ENCODE data around the gene KRTAP10-8. TPM values are rescaled to one million over a fixed set of nuclear protein-coding genes. Genes with fewer than 3 reads are reported as not detected.
"Not testable (repeated sequence)": the region's sequence is repeated elsewhere in the genome, so short reads cannot be mapped to it uniquely, and the experiment has no call there.

The KRTAP10-8 gene
- total RNA-seq, 2 experiments from 2014 or later, result not detected

DNA sequence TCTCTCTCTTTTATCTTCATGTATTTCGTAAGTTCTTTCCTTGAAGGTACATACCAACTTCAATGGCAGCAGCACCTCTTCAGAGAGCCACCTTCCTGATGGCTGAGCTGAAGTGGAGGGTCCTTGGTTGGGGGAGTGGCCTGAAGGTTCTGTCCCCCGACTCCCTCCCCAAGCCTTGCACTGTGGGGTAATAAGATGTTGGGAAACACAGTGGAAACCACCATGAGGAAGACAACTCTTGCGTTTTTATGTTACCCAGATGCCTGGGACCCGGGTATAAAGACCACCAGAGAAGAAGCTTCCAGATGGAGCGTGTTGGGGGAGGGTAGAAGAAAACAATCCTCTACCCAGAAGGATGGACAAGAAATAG is 46.6 kb downstream of the KRTAP10-8 start:
- ChIA-PET POLR2A (no interaction called here), CTCF (interaction anchor here (1.0 to 1.3 kb wide), 2 partner anchors 20 to 148 kb away, joined by 3 to 5 read pairs; no protein-coding TSS in a partner anchor)
- intact Hi-C loops (cut with micrococcal nuclease), result loop anchor here (10.0 kb wide), 1 partner anchor 74 kb away; the partner anchor contains the start of gene KRTAP10-5
- Mint-ChIP-seq H3K4me3 (peak overlapping the region; percentile 67), H3K9me3 (peaks cover 24% of the 10 kb centered on the region), H3K27me3 (no peaks in the 10 kb centered on the region), H3K27ac (peak overlapping the region; percentile 89), H3K36me3 (peaks cover 16% of the 10 kb centered on the region), H3K4me1 (ENCODE audit: low read depth) (peaks cover 50% of the 10 kb centered on the region)
- no peak for DNase-seq

DNA sequence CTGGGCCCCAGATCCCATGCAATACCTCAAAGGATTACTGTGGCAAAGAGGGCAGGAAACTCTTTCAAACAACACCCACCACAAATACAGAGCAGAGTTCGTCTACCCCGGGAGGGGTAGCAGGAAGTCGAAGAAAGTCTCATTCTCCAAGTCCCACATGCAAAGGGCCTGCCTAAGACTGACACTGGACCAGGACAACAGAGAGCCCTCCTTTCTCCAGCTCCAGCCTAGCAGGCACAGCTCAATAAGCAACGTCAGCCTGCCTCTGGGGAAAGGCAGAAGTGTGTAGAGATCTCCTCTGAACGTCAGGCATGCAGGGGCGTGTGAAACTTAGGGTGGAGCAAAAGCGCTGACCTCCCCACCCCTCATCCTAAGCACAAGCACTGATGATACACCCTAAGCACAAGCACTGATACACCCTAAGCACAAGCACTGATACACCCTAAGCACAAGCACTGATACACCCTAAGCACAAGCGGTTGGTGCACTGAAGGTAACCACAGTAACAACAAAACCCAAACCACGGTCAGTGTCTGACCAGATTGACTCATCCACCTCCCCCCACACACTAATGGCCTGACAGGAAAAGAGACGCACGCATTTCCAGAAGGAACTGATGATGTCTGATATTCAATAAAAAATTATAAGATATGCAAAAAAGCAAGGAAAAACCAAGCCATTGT is 47.2 kb downstream of the KRTAP10-8 start:
- Mint-ChIP-seq H3K27ac (no peak overlapping the region), H3K36me3 (peaks cover 16% of the 10 kb centered on the region), H3K9me3 (peaks cover 29% of the 10 kb centered on the region), H3K27me3 (no peaks in the 10 kb centered on the region), H3K4me1 (ENCODE audit: low read depth) (peaks cover 45% of the 10 kb centered on the region), H3K4me3 (no peak overlapping the region)
- ChIA-PET CTCF (interaction anchor here (1.0 kb wide), 1 partner anchor 20 kb away, joined by 3 read pairs; no protein-coding TSS in a partner anchor), POLR2A (no interaction called here)
- DNase-seq, result peak; percentile 29
- intact Hi-C loops (cut with micrococcal nuclease), result loop anchor here (10.0 kb wide), 1 partner anchor 74 kb away; the partner anchor contains the start of gene KRTAP10-5

DNA sequence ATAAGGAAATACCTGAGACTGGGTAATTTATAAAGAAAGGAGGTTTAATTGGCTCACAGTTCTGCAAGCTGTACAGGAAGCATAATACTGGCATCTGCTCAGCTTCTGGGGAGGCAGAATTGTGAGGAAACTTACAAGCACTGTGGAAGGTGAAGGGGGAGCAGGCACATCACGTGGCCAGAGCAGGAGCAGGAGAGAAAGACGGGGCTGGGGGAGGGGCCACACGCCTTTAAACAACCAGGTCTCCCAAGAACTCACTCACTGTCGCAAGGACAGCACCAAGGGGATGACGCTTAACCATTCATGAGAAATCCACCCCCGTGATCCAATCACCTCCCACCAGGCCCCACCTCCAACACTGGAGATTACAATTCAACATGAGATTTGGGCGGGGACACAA is 49.7 kb downstream of the KRTAP10-8 start:
- intact Hi-C loops (cut with micrococcal nuclease); CTCF ChIA-PET; H3K27me3 Mint-ChIP-seq: not testable (repeated sequence)

More for the DNA sequence above, 49.7 kb downstream of the KRTAP10-8 start:
- DNase-seq, H3K27ac Mint-ChIP-seq, POLR2A ChIA-PET, H3K4me3 Mint-ChIP-seq: not testable (repeated sequence)
- H3K36me3 Mint-ChIP-seq, result peaks cover 11% of the 10 kb centered on the region
- peaks cover 28% of the 10 kb centered on the region for H3K4me1 Mint-ChIP-seq (ENCODE audit: low read depth)
- H3K9me3 Mint-ChIP-seq, result peaks cover 20% of the 10 kb centered on the region

Other genes with a start within 250 kb of the KRTAP10-8 start
- 1 to 10 TPM; 2.6 to 2.8 TPM for gene LRRC3, start 156.6 kb upstream of the KRTAP10-8 start, total RNA-seq
- not detected for gene KRTAP10-1, start 71.9 kb upstream of the KRTAP10-8 start, total RNA-seq
- gene KRTAP10-2, start 60.6 kb upstream of the KRTAP10-8 start, total RNA-seq, result not detected
- not detected for gene KRTAP10-3, start 53.3 kb upstream of the KRTAP10-8 start, total RNA-seq
- gene KRTAP10-4, start 38.4 kb upstream of the KRTAP10-8 start, total RNA-seq, result not detected
- not detected for gene KRTAP10-5, start 31.5 kb upstream of the KRTAP10-8 start, total RNA-seq
- gene KRTAP10-6, start 19.6 kb upstream of the KRTAP10-8 start, total RNA-seq, result not detected
- gene KRTAP10-7, start 11.5 kb upstream of the KRTAP10-8 start, total RNA-seq, result not detected
- gene KRTAP10-9, start 15.0 kb downstream of the KRTAP10-8 start, total RNA-seq, result not detected
- gene KRTAP10-10, start 25.3 kb downstream of the KRTAP10-8 start, total RNA-seq, result not detected
- gene KRTAP10-11, start 34.3 kb downstream of the KRTAP10-8 start, total RNA-seq, result not detected
- not detected for gene KRTAP12-4, start 42.6 kb downstream of the KRTAP10-8 start, total RNA-seq
- not detected for gene KRTAP12-3, start 45.9 kb downstream of the KRTAP10-8 start, total RNA-seq
- not detected for gene KRTAP12-2, start 54.8 kb downstream of the KRTAP10-8 start, total RNA-seq
- not detected for gene KRTAP12-1, start 70.1 kb downstream of the KRTAP10-8 start, total RNA-seq
- not detected for gene KRTAP10-12, start 85.1 kb downstream of the KRTAP10-8 start, total RNA-seq
- not detected for gene TSPEAR, start 99.5 kb downstream of the KRTAP10-8 start, total RNA-seq
- gene UBE2G2, start 189.7 kb downstream of the KRTAP10-8 start, total RNA-seq, result 10 to 100 TPM; 87.6 to 96.0 TPM
- 10 to 100 TPM; 77.2 to 77.6 TPM for gene SUMO3, start 206.0 kb downstream of the KRTAP10-8 start, total RNA-seq

Data from activated CD4-positive, alpha-beta memory T cell treated with anti-CD3 and anti-CD28 coated beads for 36 hours (primary cell).